Keratinocyte (primary cell): Measurements from ENCODE around the gene CYP46A1.

ENCODE experiments used
- EZH2 ChIP-seq: IDR thresholded peaks from one replicate; pipeline ENCODE4 v1.6.1; 2012; ENCODE audit warnings: inconsistent platforms, mild to moderate bottlenecking, low read length, moderate library complexity
- TF ChIP-seq, protein P1 (sequence below), 3 experiments: IDR thresholded peaks in 1 of 3; conservative IDR thresholded peaks in 1 of 3; optimal IDR thresholded peaks in 1 of 3; 2 replicates in 2 of 3; 3 replicates in 1 of 3; pipeline versions ENCODE3 to v1.5.1; 2011; ENCODE audit warnings: low read length in 3 of 3, mild to moderate bottlenecking in 3 of 3, moderate library complexity in 2 of 3, control low read depth in 1 of 3, inconsistent platforms in 1 of 3; ENCODE audit not compliant: insufficient read depth in 2 of 3; ENCODE audit errors: extremely low read depth in 1 of 3

DNA sequence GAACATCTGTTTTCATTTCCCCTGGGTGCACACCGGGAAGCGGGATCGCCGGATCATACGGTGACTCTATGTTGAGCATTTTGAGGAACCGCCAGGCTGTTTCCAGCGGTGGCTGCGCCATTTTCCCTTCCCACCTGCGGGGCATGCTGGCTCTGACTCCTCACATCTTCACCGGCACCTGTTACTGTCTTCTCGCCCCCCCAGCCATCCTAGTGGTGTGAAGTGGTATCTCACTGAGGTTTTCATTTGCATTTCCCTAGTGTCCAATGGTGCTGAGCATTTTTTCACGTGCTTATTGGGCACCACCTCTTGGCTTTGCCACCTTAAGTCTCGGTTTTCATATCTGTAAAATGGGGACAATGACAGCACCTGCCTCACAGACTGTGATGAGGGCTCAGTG, 65.0 kb downstream of the CYP46A1 start:
- TF ChIP-seq, protein P1, sequence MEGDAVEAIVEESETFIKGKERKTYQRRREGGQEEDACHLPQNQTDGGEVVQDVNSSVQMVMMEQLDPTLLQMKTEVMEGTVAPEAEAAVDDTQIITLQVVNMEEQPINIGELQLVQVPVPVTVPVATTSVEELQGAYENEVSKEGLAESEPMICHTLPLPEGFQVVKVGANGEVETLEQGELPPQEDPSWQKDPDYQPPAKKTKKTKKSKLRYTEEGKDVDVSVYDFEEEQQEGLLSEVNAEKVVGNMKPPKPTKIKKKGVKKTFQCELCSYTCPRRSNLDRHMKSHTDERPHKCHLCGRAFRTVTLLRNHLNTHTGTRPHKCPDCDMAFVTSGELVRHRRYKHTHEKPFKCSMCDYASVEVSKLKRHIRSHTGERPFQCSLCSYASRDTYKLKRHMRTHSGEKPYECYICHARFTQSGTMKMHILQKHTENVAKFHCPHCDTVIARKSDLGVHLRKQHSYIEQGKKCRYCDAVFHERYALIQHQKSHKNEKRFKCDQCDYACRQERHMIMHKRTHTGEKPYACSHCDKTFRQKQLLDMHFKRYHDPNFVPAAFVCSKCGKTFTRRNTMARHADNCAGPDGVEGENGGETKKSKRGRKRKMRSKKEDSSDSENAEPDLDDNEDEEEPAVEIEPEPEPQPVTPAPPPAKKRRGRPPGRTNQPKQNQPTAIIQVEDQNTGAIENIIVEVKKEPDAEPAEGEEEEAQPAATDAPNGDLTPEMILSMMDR (optimal IDR thresholded peaks at IDR 0.05 in 1 of 3, IDR thresholded peaks at IDR 0.05 in 1 of 3, conservative IDR thresholded peaks at IDR 0.05 in 1 of 3; ENCODE audit: extremely low read depth in 1 of 3, insufficient read depth in 2 of 3, low read length in 3 of 3), result peak in 2 of 3 experiments; percentile 15 to 28
- no peak for TF ChIP-seq EZH2
